22Rv1 (cell line): ENCODE data around the gene THSD4.

Experiments used
- H3K27ac ChIP-seq: fragments of 450-650 bp; 2 replicates; pipeline ENCODE4 v1.5.1; 2017
- CTCF ChIP-seq: fragments of 450-650 bp; IDR thresholded peaks from 2 replicates; pipeline ENCODE4 v1.5.1; 2017; ENCODE audit warnings: mild to moderate bottlenecking
- ZFX ChIP-seq: fragments of 450-650 bp; IDR thresholded peaks from 2 replicates; pipeline ENCODE4 v1.6.1; 2017; ENCODE audit warnings: antibody characterized with exemption, borderline replicate concordance

THSD4 gene

GRCh38 chr15:71250936-71251583 is 135.8 kb downstream of the THSD4 start:
- peak overlapping the region; percentile 90 for H3K27ac ChIP-seq
- no peak for TF ChIP-seq ZFX
- TF ChIP-seq CTCF = no peak

- H3K27ac ChIP-seq = peak overlapping the region; percentile 90
Observed at GRCh38 chr15:71251584-71252043, 136.3 kb downstream of the THSD4 start.

GRCh38 chr15:71252044-71252739 is 136.9 kb downstream of the THSD4 start:
- peak overlapping the region; percentile 90 for H3K27ac ChIP-seq
- TF ChIP-seq CTCF (no peak), ZFX (no peak)

More at GRCh38 chr15:71251584-71252043, 136.3 kb downstream of the THSD4 start:
- no peak for TF ChIP-seq ZFX
- no peak for TF ChIP-seq CTCF

- no peak for TF ChIP-seq ZFX
- TF ChIP-seq CTCF = no peak
- peak overlapping the region; percentile 90 for H3K27ac ChIP-seq
Observed at GRCh38 chr15:71252740-71253047, 137.4 kb downstream of the THSD4 start.

GRCh38 chr15:71254491-71254890 is 139.2 kb downstream of the THSD4 start:
- TF ChIP-seq ZFX (no peak), CTCF (no peak)
- peak overlapping the region; percentile 90; the same call in 1 of the 2 replicates for H3K27ac ChIP-seq

GRCh38 chr15:71256934-71257664 is 141.8 kb downstream of the THSD4 start:
- no peak for TF ChIP-seq ZFX
- TF ChIP-seq CTCF = 0 out of 2 replicates have a peak, but pooled peaks have one; percentile 4
- no peak overlapping the region for H3K27ac ChIP-seq
